Upper lobe of left lung (tissue), 4 donors: ENCODE results near the gene RPS6KA2.

Source experiments
- CTCF ChIP-seq, 6 experiments: fragments of 450-650 bp in 4 of 6; fragments of 200-600 bp in 2 of 6; sonication (generic) in 2 of 6; IDR thresholded peaks; one replicate each; pipeline ENCODE4 v1.5.1; 2016 to 2019; ENCODE audit warnings: antibody characterized with exemption in 6 of 6
- EP300 ChIP-seq, 4 donors: sonication (generic); formaldehyde crosslinking; IDR thresholded peaks; one replicate each; pipeline ENCODE4 v1.5.1; 2017; ENCODE audit warnings: antibody characterized with exemption in 4 of 4, control low read depth in 2 of 4
- POLR2A ChIP-seq, 4 donors: fragments of 450-650 bp; IDR thresholded peaks; one replicate each; pipeline ENCODE4 v1.5.1; 2016 to 2017; ENCODE audit warnings: antibody characterized with exemption in 4 of 4, mild to moderate bottlenecking in 2 of 4

- TF ChIP-seq EP300 (IDR thresholded peaks at IDR 0.05) (no peak), CTCF (IDR thresholded peaks at IDR 0.05) (peak; percentile 61 to 91 (median 86)), POLR2A (IDR thresholded peaks at IDR 0.05) (peak in 1 of 4 donors; percentile 39)
Observed at GRCh38 chr6:166381733-166382499, 245.1 kb downstream of the RPS6KA2 start.
